ENCODE results near the gene CD28.

DNA sequence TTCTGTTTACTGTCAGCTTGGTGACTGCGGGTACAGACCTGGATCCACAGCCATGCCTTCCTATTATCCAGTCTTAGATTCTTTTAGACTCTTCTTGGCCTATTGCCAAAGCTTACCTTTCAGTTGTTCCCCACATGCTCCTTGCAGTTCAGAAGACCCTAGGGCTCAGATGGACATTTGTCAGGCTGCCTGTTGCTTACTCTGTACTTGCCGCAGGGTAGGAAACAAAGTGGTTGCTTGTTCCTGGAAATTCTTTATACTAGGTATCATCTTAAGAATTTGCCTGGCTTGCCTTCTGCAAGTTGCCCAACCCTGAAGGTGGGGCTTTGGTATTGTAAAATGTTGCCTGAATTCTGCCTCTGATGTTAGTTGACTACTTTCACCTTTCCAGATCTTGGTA lies 24.4 kb downstream of the CD28 start:
- TF ChIP-seq, protein P1, sequence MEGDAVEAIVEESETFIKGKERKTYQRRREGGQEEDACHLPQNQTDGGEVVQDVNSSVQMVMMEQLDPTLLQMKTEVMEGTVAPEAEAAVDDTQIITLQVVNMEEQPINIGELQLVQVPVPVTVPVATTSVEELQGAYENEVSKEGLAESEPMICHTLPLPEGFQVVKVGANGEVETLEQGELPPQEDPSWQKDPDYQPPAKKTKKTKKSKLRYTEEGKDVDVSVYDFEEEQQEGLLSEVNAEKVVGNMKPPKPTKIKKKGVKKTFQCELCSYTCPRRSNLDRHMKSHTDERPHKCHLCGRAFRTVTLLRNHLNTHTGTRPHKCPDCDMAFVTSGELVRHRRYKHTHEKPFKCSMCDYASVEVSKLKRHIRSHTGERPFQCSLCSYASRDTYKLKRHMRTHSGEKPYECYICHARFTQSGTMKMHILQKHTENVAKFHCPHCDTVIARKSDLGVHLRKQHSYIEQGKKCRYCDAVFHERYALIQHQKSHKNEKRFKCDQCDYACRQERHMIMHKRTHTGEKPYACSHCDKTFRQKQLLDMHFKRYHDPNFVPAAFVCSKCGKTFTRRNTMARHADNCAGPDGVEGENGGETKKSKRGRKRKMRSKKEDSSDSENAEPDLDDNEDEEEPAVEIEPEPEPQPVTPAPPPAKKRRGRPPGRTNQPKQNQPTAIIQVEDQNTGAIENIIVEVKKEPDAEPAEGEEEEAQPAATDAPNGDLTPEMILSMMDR (IDR thresholded peaks at IDR 0.05 in 8 of 11, conservative IDR thresholded peaks at IDR 0.05 in 3 of 11) = no peak
- TF ChIP-seq POLR2A (IDR thresholded peaks at IDR 0.05) = no peak

All from spleen (tissue), 7 donors.